ENCODE data around the gene TWF2. TPM values are rescaled to one million over a fixed set of nuclear protein-coding genes. Genes with fewer than 3 reads are reported as not detected.

TWF2 gene
- total and polyA plus RNA-seq, 9 of the 15 experiments (the other 6 are each of a cell fraction or from before 2014, with no cell fraction given): 0.11 to 61.9 (median 29.7) TPM

- TF ChIP-seq ZNF407 (IDR thresholded peaks at IDR 0.05; ENCODE audit: low read depth) (no peak), ZNF12 (CRISPR knock-in tag; IDR thresholded peaks at IDR 0.05) (no peak), HDAC1 (IDR thresholded peaks at IDR 0.05) (0 out of 4 replicates have a peak, but pooled peaks of 1 of the 2 experiments have one; percentile 18), HDAC2 (IDR thresholded peaks at IDR 0.05) (no peak), MXD1 (CRISPR knock-in tag; IDR thresholded peaks at IDR 0.05; ENCODE audit: borderline replicate concordance, poor library complexity, severe bottlenecking) (no peak), ZNF512 (tag; IDR thresholded peaks at IDR 0.05) (peak; percentile 91), SFPQ (IDR thresholded peaks at IDR 0.05; ENCODE audit: low read depth, low read length) (no peak), ARID4B (CRISPR knock-in tag; IDR thresholded peaks at IDR 0.05) (no peak), CBFA2T3 (IDR thresholded peaks at IDR 0.05) (0 out of 2 replicates have a peak, but pooled peaks have one; percentile 9), DACH1 (IDR thresholded peaks at IDR 0.05; ENCODE audit: partially characterized antibody) (no peak), PURB (CRISPR knock-in tag; IDR thresholded peaks at IDR 0.05; ENCODE audit: low read depth) (no peak)
These were observed 43.7 kb downstream of the TWF2 start (continued) for GRCh38 chr3:52195291-52195597.

All from K562 (cell line).